Duodenal mucosa (tissue), 2 donors: Measurements from ENCODE around the gene SECTM1.

Experiments
- H3K27ac ChIP-seq: one replicate; pipeline ENCODE4 v1.7.0; 2013; ENCODE audit warnings: low read depth, low read length
- H3K27me3 ChIP-seq, 2 donors: one replicate each; pipeline ENCODE4 v1.7.0; 2013; ENCODE audit warnings: low read length in 2 of 2, control low read depth in 1 of 2; ENCODE audit not compliant: insufficient read depth in 2 of 2, control insufficient read depth in 1 of 2
- H3K36me3 ChIP-seq, 2 donors: one replicate each; pipeline ENCODE4 v1.7.0; 2013; ENCODE audit warnings: low read length in 2 of 2, control low read depth in 1 of 2; ENCODE audit not compliant: insufficient read depth in 2 of 2, control insufficient read depth in 1 of 2
- H3K4me1 ChIP-seq, 2 donors: one replicate each; pipeline ENCODE4 v1.7.0; 2013; ENCODE audit warnings: low read length in 2 of 2, control low read depth in 1 of 2; ENCODE audit not compliant: insufficient read depth in 2 of 2, control insufficient read depth in 1 of 2
- H3K4me3 ChIP-seq, 2 donors: one replicate each; pipeline ENCODE4 v1.7.0; 2013; ENCODE audit warnings: low read length in 2 of 2, low read depth in 1 of 2
- H3K9ac ChIP-seq, 2 donors: one replicate each; pipeline ENCODE4 v1.7.0; 2013; ENCODE audit warnings: low read length in 2 of 2, low read depth in 1 of 2
- H3K9me3 ChIP-seq, 2 donors: one replicate each; pipeline ENCODE4 v1.7.0; 2013; ENCODE audit warnings: low read length in 2 of 2, control low read depth in 1 of 2; ENCODE audit not compliant: control insufficient read depth in 1 of 2

The SECTM1 gene

GRCh38 chr17:82287013-82287867, 46.3 kb downstream of the SECTM1 start:
- Histone ChIP-seq H3K27me3 (peaks cover 0 to 3% of the 10 kb centered on the region in 2 donors), H3K27ac (peak overlapping the region; percentile 80), H3K4me1 (peaks cover 39 to 47% of the 10 kb centered on the region in 2 donors), H3K9me3 (no peaks in the 10 kb centered on the region), H3K4me3 (peak overlapping the region in 1 of 2 donors; percentile 16), H3K9ac (peak overlapping the region in 1 of 2 donors; percentile 33), H3K36me3 (no peaks in the 10 kb centered on the region)

GRCh38 chr17:82285141-82285540, 48.4 kb downstream of the SECTM1 start:
- H3K4me3 ChIP-seq: no peak overlapping the region
- no peaks in the 10 kb centered on the region for H3K9me3 ChIP-seq
- H3K4me1 ChIP-seq: peaks cover 45 to 49% of the 10 kb centered on the region in 2 donors
- H3K9ac ChIP-seq: no peak overlapping the region
- H3K27ac ChIP-seq: no peak overlapping the region
- H3K27me3 ChIP-seq: peaks cover 0 to 3% of the 10 kb centered on the region in 2 donors
- no peaks in the 10 kb centered on the region for H3K36me3 ChIP-seq

DNA sequence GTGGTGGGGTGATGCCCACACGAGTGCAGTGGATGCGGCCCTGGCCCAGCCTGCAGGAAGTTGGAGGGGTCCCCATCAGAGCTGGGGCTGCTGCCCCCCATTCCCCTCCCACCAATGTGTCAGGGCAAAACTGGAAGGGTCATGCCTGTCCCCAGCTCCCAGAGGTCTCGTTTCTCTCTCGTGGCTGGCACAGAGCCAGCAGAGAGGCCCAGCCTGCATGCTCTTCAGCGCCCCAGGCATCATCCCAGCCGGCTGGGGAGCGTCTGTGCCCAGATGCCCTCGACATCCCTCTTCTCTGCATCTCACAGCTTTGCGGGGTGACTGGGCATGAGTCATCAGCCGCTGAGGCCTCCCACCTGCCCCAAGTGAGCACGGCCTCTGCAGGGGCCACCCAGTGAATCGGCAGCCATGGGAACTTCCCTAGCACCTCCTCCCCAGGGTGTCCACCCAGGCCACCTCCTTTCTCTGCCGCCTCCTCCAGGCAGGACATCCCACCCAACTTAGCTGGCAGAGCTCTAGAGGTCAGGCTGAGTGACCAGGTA, 50.3 kb downstream of the SECTM1 start:
- no peaks in the 10 kb centered on the region for H3K9me3 ChIP-seq
- H3K27me3 ChIP-seq: peaks cover 0 to 3% of the 10 kb centered on the region in 2 donors
- peaks cover 44% of the 10 kb centered on the region in 2 donors for H3K4me1 ChIP-seq
- H3K9ac ChIP-seq: no peak overlapping the region
- peaks cover under 1% of the 10 kb centered on the region in 2 donors for H3K36me3 ChIP-seq
- no peak overlapping the region for H3K27ac ChIP-seq
- no peak overlapping the region for H3K4me3 ChIP-seq

DNA sequence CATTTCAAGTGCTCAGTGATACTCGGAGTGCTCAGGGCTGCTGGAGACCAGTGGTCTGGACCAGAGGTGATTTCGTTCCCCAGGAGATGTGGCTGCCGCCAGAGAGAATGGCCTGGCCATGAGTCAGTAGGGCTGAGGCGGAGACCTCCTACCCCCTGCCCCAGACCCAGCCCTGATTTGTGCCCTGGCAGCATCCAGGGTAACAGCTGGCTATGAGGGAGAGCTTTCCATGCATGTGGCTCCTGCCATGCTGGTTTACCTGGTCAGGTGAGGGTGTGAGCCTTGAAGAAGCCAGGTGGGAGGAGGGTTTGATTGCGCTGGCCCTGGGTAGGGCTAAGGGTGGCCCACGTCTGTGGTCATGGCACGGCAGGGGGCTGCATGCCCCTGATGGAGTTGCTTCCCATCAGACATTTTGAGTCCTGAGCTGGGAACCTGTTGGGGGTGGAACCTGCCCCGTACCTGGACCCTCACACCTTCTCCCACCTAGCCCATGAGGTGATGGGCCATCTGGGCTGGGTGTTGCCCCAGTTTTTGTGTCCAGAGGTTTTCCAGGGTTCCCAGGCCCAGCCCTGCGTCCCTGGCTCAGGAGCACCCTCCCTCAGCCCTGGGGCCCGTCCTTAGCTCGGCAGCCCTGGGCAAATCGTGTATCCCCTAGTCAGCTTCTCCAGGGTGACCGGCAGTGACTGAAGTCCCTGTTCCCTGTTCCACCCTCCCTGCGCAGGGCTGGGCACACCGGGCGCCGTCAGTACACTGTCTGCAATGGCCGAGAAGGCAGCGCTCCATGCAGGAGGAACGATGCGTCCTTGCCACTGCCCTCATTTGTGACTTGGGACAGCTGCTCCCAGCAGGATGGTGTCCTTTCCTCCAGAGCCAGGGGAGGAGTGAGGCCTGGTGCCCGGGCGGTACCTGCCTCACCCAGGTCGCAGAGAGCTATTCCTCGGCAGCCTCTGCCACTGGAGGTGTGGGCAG, 51.0 kb downstream of the SECTM1 start:
- Histone ChIP-seq H3K9ac (no peak overlapping the region), H3K27ac (no peak overlapping the region)

DNA sequence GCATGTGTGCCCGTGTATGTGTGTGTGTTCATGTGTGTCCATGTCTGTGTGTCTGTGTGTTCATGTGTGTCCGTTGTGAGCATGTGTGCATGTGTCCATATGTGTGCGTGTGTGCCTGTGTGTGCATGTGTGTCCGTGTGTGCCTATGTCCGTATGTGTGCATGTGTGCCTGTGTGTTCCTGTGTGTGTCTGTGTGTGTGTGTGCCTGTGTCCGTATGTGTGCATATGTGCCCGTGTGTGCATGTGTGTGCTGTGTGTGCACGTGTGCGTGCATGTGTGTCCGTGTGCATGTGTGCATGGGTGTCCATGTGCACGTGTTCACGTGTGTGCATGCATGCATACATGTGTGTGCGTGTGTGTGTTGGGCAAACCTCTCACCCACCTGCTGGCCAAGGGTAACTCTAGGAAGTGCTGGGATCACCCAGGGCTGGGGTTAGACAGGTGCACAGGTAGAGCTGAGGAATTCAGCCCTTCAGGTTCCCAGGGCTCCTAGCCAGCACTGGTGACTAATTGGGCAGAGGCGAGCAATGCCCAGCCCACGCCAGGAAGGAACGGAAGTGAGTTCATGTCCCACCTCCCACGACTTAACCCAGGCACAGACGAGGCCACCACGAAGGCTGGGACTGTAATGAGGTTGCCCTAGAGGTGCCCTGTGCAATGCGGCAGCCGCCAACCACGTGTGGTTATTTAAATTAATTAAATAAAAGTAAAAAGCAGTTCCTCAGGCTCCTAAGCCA, 51.9 kb downstream of the SECTM1 start:
- Histone ChIP-seq H3K9me3 (no peaks in the 10 kb centered on the region), H3K27me3 (peaks cover 0 to 3% of the 10 kb centered on the region in 2 donors), H3K4me1 (peaks cover 31 to 34% of the 10 kb centered on the region in 2 donors), H3K27ac (no peak overlapping the region), H3K9ac (no peak overlapping the region), H3K4me3 (no peak overlapping the region), H3K36me3 (peaks cover 5 to 7% of the 10 kb centered on the region in 2 donors)

More for the DNA sequence above, 51.0 kb downstream of the SECTM1 start:
- Histone ChIP-seq H3K27me3 (peaks cover 0 to 3% of the 10 kb centered on the region in 2 donors), H3K4me3 (no peak overlapping the region), H3K4me1 (peaks cover 38 to 40% of the 10 kb centered on the region in 2 donors), H3K9me3 (no peaks in the 10 kb centered on the region), H3K36me3 (peaks cover 5 to 7% of the 10 kb centered on the region in 2 donors)

GRCh38 chr17:82281076-82281475, 52.5 kb downstream of the SECTM1 start:
- no peak overlapping the region for H3K4me3 ChIP-seq
- peaks cover 0 to 3% of the 10 kb centered on the region in 2 donors for H3K27me3 ChIP-seq
- peaks cover 5 to 7% of the 10 kb centered on the region in 2 donors for H3K36me3 ChIP-seq
- peaks cover 31 to 34% of the 10 kb centered on the region in 2 donors for H3K4me1 ChIP-seq
- no peak overlapping the region for H3K9ac ChIP-seq
- no peak overlapping the region for H3K27ac ChIP-seq
- H3K9me3 ChIP-seq: no peaks in the 10 kb centered on the region

DNA sequence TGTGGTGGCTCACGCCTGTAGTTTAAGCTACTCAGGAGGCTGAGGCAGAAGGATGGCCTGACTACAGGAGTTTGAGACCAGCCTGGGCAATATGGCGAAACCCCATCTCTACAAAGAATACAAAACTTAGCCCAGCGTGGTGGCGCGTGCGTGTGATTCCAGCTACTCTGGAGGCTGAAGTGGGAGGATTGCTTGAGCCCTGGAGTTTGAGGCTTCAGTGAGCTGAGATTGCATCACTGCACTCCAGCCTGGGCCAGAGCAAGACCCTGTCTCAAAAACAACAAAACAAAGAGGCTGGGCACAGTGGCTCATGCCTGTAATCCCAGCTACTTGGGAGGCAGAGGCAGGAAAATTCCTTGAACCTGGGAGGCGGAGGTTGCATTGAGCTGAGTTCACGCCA, 53.0 kb downstream of the SECTM1 start:
- Histone ChIP-seq H3K27ac (no peak overlapping the region), H3K9me3 (no peaks in the 10 kb centered on the region), H3K27me3 (peaks cover 0 to 3% of the 10 kb centered on the region in 2 donors), H3K4me3 (no peak overlapping the region), H3K9ac (no peak overlapping the region), H3K4me1 (peaks cover 31 to 34% of the 10 kb centered on the region in 2 donors), H3K36me3 (peaks cover 5 to 7% of the 10 kb centered on the region in 2 donors)

- H3K4me3 ChIP-seq: no peak overlapping the region
- H3K36me3 ChIP-seq: peaks cover 5 to 7% of the 10 kb centered on the region in 2 donors
- H3K4me1 ChIP-seq: peaks cover 37 to 41% of the 10 kb centered on the region in 2 donors
- H3K27ac ChIP-seq: no peak overlapping the region
- H3K9ac ChIP-seq: no peak overlapping the region
- H3K9me3 ChIP-seq: no peaks in the 10 kb centered on the region
- H3K27me3 ChIP-seq: peaks cover 0 to 3% of the 10 kb centered on the region in 2 donors
Observed at GRCh38 chr17:82278786-82279391, 54.7 kb downstream of the SECTM1 start.

DNA sequence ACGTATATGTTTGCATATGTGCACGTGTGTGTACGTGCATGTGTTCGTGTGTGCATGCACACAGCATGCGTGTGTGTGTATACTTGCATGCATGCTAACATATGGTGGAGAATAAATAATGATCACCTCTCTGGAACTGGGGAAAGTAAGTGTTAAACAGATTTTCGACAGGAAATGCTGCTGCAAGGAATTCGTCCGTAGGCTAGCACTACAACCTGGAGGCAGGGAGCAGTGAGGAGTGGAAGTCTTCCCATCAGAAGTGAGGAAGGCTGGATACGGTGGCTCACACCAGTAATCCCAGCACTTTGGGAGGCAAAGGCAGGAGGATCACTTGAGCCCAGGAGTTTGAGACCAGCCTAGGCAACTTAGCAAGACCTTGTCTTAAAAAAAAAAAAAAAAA, 55.3 kb downstream of the SECTM1 start:
- no peak overlapping the region for H3K9ac ChIP-seq
- peaks cover 38 to 41% of the 10 kb centered on the region in 2 donors for H3K4me1 ChIP-seq

More for the DNA sequence above, 55.3 kb downstream of the SECTM1 start:
- peaks cover 0 to 3% of the 10 kb centered on the region in 2 donors for H3K27me3 ChIP-seq
- peaks cover 5 to 7% of the 10 kb centered on the region in 2 donors for H3K36me3 ChIP-seq
- no peak overlapping the region for H3K27ac ChIP-seq
- no peak overlapping the region for H3K4me3 ChIP-seq
- no peaks in the 10 kb centered on the region for H3K9me3 ChIP-seq
